Activated CD4-positive, alpha-beta T cell treated with anti-CD3 and anti-CD28 coated beads for 24 hours (primary cell): ENCODE measurements around the gene MRPL11.

ENCODE experiments used
- DNase-seq, 2 donors: peaks; one replicate each; pipeline ENCODE4 v3.0.0-alpha.2; 2020; ENCODE audit warnings: low read depth in 2 of 2

The MRPL11 gene

DNA sequence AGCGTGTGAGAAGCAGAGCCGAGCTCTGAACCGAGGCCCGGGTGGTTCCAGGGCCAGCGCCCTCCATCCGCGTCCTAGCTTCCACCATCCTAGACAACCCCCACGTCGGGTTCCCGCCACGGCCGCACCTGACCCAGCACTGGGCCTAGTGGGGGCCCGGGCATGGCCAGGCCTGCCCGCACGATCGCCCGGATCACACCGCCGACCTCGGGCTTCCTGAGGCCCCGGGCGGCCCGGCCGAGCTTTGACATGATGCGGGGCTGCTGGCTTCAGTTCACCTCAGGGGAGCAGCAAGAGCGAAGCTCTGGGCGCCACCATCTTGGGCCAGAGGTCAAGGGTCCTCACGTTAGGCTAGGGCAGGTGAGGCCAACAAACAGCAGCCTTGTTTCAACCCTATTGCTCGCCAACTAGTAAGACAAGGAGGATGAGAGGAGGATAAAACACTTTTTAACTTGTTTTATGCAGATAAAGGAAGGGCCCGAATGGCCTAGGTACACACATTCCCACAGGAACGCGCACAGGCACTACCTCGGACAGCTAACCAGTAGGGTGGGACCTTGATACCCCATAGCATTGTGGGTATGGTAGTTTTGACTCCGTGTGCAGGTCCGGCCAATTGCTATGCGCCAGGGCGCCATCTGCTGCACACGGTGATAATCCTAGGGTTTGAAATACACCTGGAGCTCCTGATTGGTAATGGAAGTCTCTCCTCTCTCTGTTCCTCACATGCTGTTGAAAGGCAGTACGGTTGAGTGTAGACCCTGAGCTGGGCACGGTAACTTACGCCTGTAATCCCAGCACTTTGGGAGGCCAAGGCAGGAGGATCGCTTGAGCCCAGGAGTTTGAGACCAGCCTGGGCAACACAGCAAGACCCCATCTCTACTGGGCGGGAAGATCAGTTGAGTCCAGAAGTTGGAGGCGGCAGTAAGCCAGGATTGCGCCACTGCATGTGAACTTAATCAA lies at the start of gene MRPL11:
TSS of gene MRPL11 (minus strand) at position 345 of the 963 bp plus-strand sequence. CDS start at position 251, 94 bp downstream.
- peak; percentile 77 to 88 for DNase-seq

DNA sequence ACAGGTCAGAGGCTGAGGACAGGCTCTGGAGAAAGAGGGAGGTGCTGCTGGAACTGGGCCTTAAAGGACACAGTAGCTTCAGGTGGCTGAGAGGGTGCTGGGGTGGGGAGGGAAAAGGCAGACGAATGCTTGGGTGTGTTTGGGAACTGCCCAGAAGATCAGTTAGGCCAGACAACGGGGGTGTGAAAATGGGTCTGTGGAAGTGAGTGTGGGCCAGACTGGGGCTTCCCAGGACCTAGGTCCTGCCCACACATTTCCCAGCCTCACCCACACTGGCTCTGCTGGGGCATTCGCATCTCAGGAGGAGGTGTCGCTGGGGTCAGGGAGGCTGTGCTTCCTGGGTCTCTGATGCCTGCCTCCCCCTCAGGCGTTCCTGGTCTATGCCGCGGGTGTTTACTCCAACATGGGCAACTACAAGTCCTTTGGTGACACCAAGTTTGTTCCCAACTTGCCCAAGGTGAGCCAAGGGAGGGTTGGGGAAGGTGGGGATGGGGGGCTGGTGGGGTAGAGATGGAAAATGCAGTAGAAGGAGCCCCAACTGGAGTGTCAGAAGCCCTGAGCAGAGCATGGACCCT lies 46.2 kb upstream of the MRPL11 start:
- DNase-seq: no peak

DNA sequence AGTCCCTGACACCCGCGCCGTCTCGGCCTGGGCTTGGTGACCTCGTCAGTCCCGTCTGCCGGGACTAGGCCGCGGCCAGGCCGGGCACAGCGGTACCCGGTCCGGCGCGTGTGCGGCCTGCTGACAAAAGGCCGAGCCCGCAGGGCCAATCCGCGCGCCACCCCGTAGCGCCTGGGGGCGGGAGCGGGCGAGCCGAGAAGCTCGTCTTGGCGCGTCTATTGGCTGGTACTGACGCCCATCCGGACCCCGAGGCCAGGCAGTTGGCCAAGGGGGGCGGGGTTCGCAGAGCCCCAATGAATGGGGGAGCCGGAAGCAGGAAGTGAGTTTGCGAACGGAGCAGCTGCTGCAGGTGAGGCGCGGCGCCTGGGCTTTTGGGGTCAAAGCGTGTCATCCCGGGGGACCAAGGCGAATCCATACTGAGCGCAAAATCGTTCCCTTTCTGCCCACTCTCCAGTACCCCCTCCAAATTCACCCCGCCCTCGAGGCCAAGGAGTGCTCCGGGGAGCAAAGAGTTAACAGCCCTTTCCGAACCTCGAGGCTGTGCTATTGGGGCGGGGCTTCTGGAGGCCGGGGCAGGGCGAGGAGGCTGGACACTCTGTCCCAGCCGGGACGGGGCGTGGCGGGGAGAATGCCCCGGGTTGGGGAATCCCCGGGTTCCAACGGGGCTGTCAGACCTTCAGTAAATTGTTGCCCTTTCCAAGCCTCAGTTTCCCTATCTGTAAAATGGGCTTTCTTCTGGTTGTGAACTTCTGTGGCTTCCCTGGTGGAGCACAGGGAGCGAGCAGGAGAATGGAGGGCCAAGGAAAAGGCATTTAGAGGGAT lies 41.7 kb upstream of the MRPL11 start, which contains the start of gene DPP3:
TSS of gene DPP3 (plus strand) at position 318 of the 822 bp plus-strand sequence. CDS start 1,767 bp downstream, outside the sequence.
- peak; percentile 92 to 95 for DNase-seq

DNA sequence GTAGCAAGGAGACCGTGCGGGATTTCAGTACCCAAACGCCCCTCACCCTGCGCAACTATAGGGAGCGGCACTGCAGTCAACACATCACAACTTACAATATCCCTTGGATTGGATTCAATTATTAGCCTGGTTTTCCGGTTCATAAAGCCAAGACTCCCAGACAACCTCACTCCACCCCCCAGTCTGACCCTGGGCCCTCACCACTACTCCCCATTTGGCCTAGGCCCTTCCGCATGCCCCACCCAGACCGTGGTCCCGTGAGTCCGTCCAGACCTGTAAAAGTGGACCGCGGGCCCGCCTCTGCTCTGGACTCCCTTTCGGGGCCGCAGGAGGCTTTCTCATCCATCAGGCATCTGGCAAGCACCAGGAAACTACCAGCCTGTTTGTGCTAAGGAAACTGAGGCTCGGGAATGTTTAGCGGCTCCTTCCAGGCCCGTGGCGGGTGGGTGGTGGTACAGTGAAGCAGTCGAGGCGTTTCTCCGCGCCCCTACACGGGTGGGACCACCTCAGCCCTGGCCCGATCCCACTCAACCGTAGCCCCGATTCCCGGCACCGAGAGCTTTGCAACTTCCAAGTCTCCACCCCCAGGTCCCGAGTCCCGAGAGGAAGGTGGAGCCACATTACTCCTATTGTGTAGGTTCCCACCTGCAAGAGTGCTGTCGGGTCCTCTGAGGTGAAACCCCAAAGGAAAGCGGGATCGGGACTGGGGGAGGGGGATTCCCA lies 40.9 kb upstream of the MRPL11 start:
- DNase-seq: no peak

GRCh38 chr11:66478729-66479393 lies 40.2 kb upstream of the MRPL11 start:
- no peak for DNase-seq

- DNase-seq: no peak
Measured at GRCh38 chr11:66477263-66478201, 38.9 kb upstream of the MRPL11 start.

DNA sequence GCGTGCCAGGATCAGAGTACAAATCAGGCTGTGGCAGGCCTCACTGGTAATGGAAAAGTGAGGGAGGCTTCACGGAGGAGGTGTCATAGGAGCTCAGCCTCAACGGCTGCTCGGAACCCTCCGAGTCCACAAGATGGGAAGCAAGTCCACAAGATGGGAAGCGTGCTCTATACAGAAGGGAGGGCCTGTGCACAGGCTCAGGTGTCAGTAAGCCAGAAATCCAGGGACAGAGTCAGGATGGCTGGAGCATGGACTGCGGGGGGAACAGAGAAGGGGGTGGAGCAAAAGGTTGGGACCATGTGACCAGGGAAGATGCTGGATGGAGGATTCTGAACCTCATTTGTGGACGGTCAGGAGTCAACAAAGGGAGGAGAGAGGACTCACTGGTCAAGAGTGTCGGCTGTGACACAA lies 38.2 kb upstream of the MRPL11 start:
- no peak for DNase-seq

DNA sequence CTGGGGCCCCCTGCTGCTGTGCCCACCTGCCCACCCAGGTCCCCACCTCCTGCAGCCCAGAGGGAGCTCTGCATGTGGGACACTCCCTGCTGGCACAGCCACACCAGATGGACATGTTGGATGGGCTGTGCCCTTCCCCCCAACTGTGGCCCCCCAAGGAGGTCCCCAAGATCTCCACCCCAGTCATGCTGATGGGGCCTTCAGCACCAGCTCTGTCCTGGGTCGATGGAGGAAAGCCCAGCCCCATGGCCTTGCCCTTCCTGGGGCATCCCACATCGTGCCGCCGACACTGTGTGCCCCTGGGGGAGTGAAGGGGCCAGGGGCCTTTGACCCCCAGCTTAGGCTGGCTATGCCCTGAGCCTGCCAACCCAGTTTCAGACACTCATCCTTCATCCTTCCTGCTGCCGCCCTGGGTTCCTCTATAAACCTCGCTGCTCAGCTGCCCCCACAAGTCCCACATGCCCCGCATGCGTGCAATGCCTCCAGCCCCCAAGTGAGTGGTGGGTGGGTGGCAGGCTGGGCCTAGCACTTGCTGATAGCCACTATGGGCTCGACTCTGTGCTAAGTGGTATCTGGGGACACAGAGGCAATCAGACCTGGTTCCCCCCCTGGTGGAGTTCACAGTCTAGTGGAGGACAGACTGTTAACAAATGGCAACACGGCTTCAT lies 37.7 kb upstream of the MRPL11 start:
- no peak for DNase-seq

- DNase-seq: no peak
Measured at GRCh38 chr11:66475349-66476172, 36.9 kb upstream of the MRPL11 start.

- no peak for DNase-seq
Measured at GRCh38 chr11:66473608-66474515, 35.2 kb upstream of the MRPL11 start.

GRCh38 chr11:66473167-66473566 lies 34.5 kb upstream of the MRPL11 start:
- DNase-seq: no peak

DNA sequence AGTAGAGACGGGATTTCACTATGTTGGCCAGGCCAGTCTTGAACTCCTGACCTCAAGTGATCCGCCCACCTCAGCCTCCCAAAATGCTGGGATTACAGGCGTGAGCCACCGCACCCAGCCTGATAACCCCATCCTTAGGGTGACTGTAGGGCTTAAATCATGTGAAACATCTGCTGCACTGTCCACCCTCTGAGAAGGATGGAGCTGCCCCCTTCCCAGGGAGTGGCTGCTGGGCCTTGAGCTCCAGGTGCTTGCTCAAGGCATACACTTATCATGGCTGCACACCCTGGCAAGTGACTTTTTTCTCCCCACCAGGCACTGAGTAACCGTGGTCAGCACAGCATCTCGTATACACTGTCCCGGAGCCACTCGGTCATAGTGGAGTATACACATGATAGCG lies 33.4 kb upstream of the MRPL11 start:
- no peak for DNase-seq

- DNase-seq: no peak
Measured at GRCh38 chr11:66471142-66471541, 32.5 kb upstream of the MRPL11 start.

- DNase-seq: no peak
Measured at GRCh38 chr11:66470015-66470414, 31.4 kb upstream of the MRPL11 start.

- DNase-seq: no peak
Measured at GRCh38 chr11:66469441-66469840, 30.8 kb upstream of the MRPL11 start.

DNA sequence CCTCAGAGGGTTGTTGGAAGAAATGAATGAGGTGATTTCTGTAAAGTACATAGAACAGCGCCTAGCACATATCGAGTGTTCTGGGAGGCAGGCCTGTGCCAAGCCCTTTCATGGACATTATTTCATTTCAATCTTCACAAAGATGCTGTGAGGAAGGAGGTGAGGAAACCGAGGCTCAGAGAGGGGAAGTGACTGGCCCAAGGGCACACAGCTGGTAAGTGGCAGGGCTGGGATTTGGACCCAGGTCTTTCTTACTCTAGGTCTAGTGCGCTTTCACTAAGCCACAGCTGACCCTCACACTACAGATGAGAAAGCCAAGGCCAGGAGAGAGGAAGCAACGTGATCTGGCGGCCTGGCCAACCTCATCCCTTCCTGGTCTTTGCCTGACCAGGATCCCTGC lies 30.0 kb upstream of the MRPL11 start:
- no peak for DNase-seq

GRCh38 chr11:66467756-66468155 lies 29.1 kb upstream of the MRPL11 start:
- no peak for DNase-seq
